ENCODE data around the gene GRM7.

DNA sequence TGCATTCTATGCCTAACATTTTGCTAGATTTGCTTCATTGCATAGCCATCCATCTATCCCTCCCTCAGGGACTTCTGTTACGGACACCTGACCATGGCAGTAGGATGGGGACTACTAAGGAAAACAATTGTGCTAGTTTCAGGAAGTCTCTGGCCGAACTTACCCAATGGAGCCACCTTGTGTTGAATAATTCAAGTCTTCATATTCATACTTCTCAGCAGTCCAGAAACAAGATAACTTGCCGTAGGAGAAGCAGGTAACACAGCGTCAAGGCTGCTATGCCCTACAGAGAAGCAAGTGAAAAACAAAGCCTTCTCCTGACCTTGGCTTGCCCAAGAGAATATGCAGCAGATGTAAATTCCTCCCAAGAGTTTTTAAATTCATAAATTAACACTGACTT is 685.3 kb downstream of the GRM7 start:
- no peak for TF ChIP-seq POLR2A (IDR thresholded peaks at IDR 0.05; ENCODE audit: low read depth, low read length)
- TF ChIP-seq, protein P1, sequence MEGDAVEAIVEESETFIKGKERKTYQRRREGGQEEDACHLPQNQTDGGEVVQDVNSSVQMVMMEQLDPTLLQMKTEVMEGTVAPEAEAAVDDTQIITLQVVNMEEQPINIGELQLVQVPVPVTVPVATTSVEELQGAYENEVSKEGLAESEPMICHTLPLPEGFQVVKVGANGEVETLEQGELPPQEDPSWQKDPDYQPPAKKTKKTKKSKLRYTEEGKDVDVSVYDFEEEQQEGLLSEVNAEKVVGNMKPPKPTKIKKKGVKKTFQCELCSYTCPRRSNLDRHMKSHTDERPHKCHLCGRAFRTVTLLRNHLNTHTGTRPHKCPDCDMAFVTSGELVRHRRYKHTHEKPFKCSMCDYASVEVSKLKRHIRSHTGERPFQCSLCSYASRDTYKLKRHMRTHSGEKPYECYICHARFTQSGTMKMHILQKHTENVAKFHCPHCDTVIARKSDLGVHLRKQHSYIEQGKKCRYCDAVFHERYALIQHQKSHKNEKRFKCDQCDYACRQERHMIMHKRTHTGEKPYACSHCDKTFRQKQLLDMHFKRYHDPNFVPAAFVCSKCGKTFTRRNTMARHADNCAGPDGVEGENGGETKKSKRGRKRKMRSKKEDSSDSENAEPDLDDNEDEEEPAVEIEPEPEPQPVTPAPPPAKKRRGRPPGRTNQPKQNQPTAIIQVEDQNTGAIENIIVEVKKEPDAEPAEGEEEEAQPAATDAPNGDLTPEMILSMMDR (conservative IDR thresholded peaks at IDR 0.05; ENCODE audit: low read depth, low read length) = no peak
- no peak for TF ChIP-seq CEBPB (IDR thresholded peaks at IDR 0.05; ENCODE audit: low read depth, low read length)
- TF ChIP-seq RAD21 (IDR thresholded peaks at IDR 0.05; ENCODE audit: low read length) = no peak
- TF ChIP-seq SMC3 (IDR thresholded peaks at IDR 0.05; ENCODE audit: low read depth, low read length) = no peak
- TF ChIP-seq, protein P2, sequence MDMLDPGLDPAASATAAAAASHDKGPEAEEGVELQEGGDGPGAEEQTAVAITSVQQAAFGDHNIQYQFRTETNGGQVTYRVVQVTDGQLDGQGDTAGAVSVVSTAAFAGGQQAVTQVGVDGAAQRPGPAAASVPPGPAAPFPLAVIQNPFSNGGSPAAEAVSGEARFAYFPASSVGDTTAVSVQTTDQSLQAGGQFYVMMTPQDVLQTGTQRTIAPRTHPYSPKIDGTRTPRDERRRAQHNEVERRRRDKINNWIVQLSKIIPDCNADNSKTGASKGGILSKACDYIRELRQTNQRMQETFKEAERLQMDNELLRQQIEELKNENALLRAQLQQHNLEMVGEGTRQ (IDR thresholded peaks at IDR 0.05; ENCODE audit: low read depth, low read length) = no peak
- TF ChIP-seq RFX5 (IDR thresholded peaks at IDR 0.05; ENCODE audit: low read depth, low read length) = no peak
- no peak for TF ChIP-seq CHD1 (IDR thresholded peaks at IDR 0.05; ENCODE audit: low read depth, low read length)
- TF ChIP-seq RCOR1 (IDR thresholded peaks at IDR 0.05; ENCODE audit: insufficient replicate concordance, low read length) = no peak
- no peak for TF ChIP-seq BHLHE40 (IDR thresholded peaks at IDR 0.05; ENCODE audit: low read depth, low read length)
- no peak for TF ChIP-seq MAZ (IDR thresholded peaks at IDR 0.05; ENCODE audit: borderline replicate concordance, low read depth, low read length)
- TF ChIP-seq MAFK (IDR thresholded peaks at IDR 0.05; ENCODE audit: low read depth, low read length) = no peak
- no peak for TF ChIP-seq FOS (IDR thresholded peaks at IDR 0.05; ENCODE audit: low read depth, low read length)
- no peak for TF ChIP-seq MXI1 (IDR thresholded peaks at IDR 0.05; ENCODE audit: borderline replicate concordance, low read depth, low read length)

Data from IMR-90 (cell line).